Measurements from ENCODE around the gene KPNA6.

Gene KPNA6

GRCh38 chr1:32219022-32219421, 111.2 kb downstream of the KPNA6 start:
- no peak for DNase-seq (ENCODE audit: low spot score)

GRCh38 chr1:32220746-32221580, 113.1 kb downstream of the KPNA6 start:
- DNase-seq (ENCODE audit: low spot score), result no peak

DNA sequence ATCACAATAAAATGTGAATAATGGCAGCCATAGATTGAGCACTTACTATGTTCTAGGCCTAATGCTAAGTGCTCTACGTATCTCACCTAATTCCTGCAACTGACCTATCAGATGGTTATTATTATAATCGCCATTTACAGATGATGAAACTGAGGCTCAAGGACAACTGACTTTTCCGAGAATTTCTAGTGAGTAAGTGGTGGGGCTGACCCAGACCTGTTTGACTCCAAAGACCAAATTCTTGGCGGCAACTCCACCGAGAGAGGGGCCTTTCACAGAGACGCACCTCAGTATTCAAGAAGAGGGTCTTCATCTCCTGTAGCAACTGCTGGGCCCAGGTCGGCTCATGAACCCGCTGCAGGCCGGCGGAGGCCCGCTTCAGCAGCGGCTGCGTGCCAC, 113.7 kb downstream of the KPNA6 start:
- DNase-seq (ENCODE audit: low spot score), result no peak

DNA sequence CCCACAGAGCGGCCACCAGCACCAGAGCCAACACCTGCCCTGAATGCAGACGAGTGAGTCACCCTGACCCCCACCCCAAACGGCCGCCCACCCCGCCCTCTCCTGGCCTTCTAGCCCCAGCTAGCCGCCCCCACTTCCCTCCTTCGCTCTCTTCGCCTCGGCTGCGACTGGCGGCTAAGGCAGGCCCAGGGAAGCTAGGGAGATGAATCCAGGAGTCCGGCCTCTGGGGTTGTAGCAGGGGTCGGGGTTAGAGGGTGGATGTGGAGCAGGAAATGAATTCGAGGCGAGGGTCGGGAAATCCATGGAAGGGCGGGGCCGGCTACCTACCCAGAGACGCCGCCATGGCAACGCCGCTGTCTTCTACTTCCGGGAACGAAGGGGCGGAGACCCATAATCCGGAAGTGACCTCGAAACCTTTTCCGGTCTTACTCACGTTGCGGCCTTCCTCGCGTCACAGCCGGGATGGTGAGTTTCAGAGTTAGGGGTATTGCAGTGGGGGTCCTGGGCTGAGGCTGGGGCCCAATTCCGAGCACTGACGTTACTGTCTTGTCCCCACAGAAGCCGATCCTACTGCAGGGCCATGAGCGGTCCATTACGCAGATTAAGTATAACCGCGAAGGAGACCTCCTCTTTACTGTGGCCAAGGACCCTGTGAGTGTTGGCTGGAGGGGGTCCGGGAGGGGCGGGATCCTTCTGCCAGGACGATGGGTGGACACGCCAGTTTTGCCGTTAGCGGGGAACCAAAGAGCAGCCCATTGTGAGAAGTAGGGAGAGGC, 114.3 kb downstream of the KPNA6 start, which contains the start of the genes EIF3I and TMEM234:
EIF3I (plus strand) TSS at position 428 of the 776 bp plus-strand sequence; CDS start at position 463, 35 bp downstream.
TMEM234 (minus strand) TSS at position 374 of the 776 bp plus-strand sequence; CDS start at position 343, 31 bp downstream.
- peak; percentile 93 for DNase-seq (ENCODE audit: low spot score)

DNA sequence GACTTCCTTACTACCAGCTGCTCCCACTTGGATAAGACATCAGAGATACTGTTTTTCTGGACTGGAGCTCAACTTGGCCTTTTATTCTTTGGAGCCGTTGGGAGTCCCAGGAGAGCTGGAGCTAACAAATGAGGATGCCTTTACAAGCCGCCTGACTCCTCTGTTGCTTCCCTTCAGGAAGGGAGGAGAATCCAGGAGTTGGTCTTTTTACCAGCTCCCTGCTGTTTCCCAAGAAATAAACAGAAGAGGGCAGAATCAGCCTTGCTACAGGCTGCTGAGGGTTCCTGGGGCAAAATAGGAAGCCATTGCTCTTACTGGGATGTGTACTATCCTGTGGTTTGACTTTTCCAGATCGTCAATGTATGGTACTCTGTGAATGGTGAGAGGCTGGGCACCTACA, 115.8 kb downstream of the KPNA6 start:
- DNase-seq (ENCODE audit: low spot score), result no peak

GRCh38 chr1:32224285-32224684, 116.4 kb downstream of the KPNA6 start:
- no peak for DNase-seq (ENCODE audit: low spot score)

Measured in CD4-positive, alpha-beta T cell treated with Interleukin-15 for 4 hours (primary cell).